Uterus (tissue), 2 donors: ENCODE data around the gene TYW1.
"Not testable (repeated sequence)": the region's sequence is repeated elsewhere in the genome, so short reads cannot be mapped to it uniquely, and the experiment has no call there.

Source experiments
- POLR2A ChIP-seq, 2 donors: fragments of 450-650 bp; IDR thresholded peaks; one replicate each; pipeline ENCODE4 v1.6.1; 2016; ENCODE audit warnings: antibody characterized with exemption in 2 of 2, mild to moderate bottlenecking in 1 of 2, moderate library complexity in 1 of 2
- TF ChIP-seq, protein P1 (sequence below), 4 experiments: fragments of 200-600 bp in 2 of 4; fragments of 450-650 bp in 2 of 4; sonication (generic) in 2 of 4; IDR thresholded peaks; one replicate each; pipeline ENCODE4 v1.5.1; 2016 to 2019; ENCODE audit warnings: antibody characterized with exemption in 4 of 4, mild to moderate bottlenecking in 2 of 4, moderate library complexity in 1 of 4

DNA sequence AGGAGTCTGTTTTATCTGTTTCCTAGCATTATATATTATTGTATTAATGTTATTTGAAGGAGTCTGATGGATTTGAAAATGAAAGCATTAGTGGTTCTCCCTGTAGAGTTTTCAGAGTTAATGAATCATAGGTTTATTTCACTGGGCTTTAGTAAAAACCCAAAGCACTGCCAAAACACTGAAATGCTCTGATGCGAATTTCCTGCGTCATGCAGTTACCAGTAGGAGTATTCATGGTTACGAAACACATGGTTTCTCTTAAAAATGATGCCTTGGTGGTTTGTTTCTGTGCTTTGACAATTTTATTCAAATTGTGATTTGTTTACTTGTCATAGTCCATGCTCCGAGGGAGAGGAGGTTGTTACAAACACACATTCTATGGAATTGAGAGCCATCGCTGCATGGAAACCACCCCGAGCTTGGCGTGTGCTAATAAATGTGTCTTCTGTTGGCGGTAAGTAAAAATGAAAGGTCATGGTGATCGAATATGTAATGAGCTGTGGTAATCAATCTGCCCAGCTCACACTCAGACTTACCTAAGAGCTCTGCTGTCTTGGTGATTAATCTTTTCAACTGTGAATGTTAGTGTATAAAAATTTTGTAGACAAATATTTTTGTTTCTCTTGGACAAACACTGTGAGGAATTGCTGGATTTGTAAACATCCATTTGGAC, 70.5 kb downstream of the TYW1 start:
- TF ChIP-seq, protein P1, sequence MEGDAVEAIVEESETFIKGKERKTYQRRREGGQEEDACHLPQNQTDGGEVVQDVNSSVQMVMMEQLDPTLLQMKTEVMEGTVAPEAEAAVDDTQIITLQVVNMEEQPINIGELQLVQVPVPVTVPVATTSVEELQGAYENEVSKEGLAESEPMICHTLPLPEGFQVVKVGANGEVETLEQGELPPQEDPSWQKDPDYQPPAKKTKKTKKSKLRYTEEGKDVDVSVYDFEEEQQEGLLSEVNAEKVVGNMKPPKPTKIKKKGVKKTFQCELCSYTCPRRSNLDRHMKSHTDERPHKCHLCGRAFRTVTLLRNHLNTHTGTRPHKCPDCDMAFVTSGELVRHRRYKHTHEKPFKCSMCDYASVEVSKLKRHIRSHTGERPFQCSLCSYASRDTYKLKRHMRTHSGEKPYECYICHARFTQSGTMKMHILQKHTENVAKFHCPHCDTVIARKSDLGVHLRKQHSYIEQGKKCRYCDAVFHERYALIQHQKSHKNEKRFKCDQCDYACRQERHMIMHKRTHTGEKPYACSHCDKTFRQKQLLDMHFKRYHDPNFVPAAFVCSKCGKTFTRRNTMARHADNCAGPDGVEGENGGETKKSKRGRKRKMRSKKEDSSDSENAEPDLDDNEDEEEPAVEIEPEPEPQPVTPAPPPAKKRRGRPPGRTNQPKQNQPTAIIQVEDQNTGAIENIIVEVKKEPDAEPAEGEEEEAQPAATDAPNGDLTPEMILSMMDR (IDR thresholded peaks at IDR 0.05) = not testable (repeated sequence)
- TF ChIP-seq POLR2A (IDR thresholded peaks at IDR 0.05) = not testable (repeated sequence)
